GM12878 (cell line): Measurements from ENCODE around the gene RGS1. TPM values are rescaled to one million over a fixed set of nuclear protein-coding genes. Genes with fewer than 3 reads are reported as not detected.
A peak's percentile ranks its signal among the peaks of the same experiment; 100 is the strongest.

Experiments
- ATAC-seq: fragments of 200-7000 bp; cut with Tn5 transposase; 3 replicates; pipeline ENCODE4 v1.9.1; 2020; ENCODE audit warnings: mild to moderate bottlenecking, moderate library complexity
- BruUV-seq: library from RNA; stranded (reverse); fragments of 400-500 nt; replicated peaks from 2 replicates; lab custom pipeline; 2021; lab: Mats Ljungman, UMichigan
- CTCF ChIA-PET: fragments of 300-600 bp; sonication (Branson Sonifier 250); formaldehyde crosslinking; extraction: SDS; loops from one replicate; lab custom pipeline; 2021; ENCODE audit warnings: inconsistent platforms; lab: Yijun Ruan, JAX
- POLR2A ChIA-PET: fragments of 350-600 bp; formaldehyde crosslinking; extraction: SDS; loops from one replicate; lab custom pipeline; 2021; ENCODE audit warnings: inconsistent platforms; lab: Charles Lee
- RAD21 ChIA-PET: fragments of 300-600 bp; sonication (Branson Sonifier 250); formaldehyde crosslinking; loops from one replicate; lab custom pipeline; 2023; ENCODE audit warnings: antibody characterized with exemption; ENCODE audit not compliant: unreplicated experiment; lab: Charles Lee
- SMC1A ChIA-PET: fragments of 300-600 bp; sonication (Branson Sonifier 250); formaldehyde crosslinking; loops from one replicate; lab custom pipeline; 2023; ENCODE audit not compliant: unreplicated experiment, uncharacterized antibody; lab: Charles Lee
- DNase-seq: peaks from one replicate; pipeline ENCODE4 v3.0.0-alpha.2; 2011; ENCODE audit warnings: low read depth, low spot score
- FAIRE-seq: peaks from 3 replicates; lab custom pipeline; 2011; peaks lifted over from hg19 to GRCh38; lab: Jason Lieb, UNC
- H2AFZ ChIP-seq: 2 replicates; pipeline ENCODE4 v1.6.0; 2011; ENCODE audit warnings: low read depth, low read length, control low read depth; ENCODE audit not compliant: control insufficient read depth
- H3K27ac ChIP-seq: 2 replicates; pipeline ENCODE4 v1.5.1; 2011; ENCODE audit warnings: control low read depth; ENCODE audit not compliant: control insufficient read depth, insufficient read depth
- H3K27me3 ChIP-seq, 2 experiments: replicated peaks in 1 of 2; 2 replicates each; pipeline versions ENCODE4 v1.6.0 to v1.6.1; 2011; ENCODE audit warnings: low read length in 1 of 2; ENCODE audit not compliant: control insufficient read depth in 2 of 2, insufficient read depth in 2 of 2
- H3K36me3 ChIP-seq, 2 experiments: 2 replicates each; pipeline ENCODE4 v1.5.1; 2011; ENCODE audit warnings: low read length in 1 of 2; ENCODE audit not compliant: control insufficient read depth in 2 of 2, insufficient read depth in 2 of 2
- H3K4me1 ChIP-seq: 2 replicates; pipeline ENCODE4 v1.6.1; 2011; ENCODE audit warnings: mild to moderate bottlenecking, low read length, moderate library complexity, mixed read lengths; ENCODE audit not compliant: control insufficient read depth, insufficient read depth
- H3K4me2 ChIP-seq: 2 replicates; pipeline ENCODE4 v1.6.0; 2011; ENCODE audit warnings: control low read depth; ENCODE audit not compliant: control insufficient read depth, insufficient read depth
- H3K4me3 ChIP-seq: fragments of 200-600 bp; sonication (generic); 2 replicates; pipeline ENCODE4 v1.5.1; 2016
- H3K79me2 ChIP-seq: 2 replicates; pipeline ENCODE4 v1.6.0; 2011; ENCODE audit warnings: low read length; ENCODE audit not compliant: control insufficient read depth, insufficient read depth
- H3K9ac ChIP-seq: 2 replicates; pipeline ENCODE4 v1.8.0; 2011; ENCODE audit warnings: low read length, control low read depth, mixed read lengths; ENCODE audit not compliant: control insufficient read depth, insufficient read depth
- H3K9me3 ChIP-seq: replicated peaks from 3 replicates; pipeline ENCODE4 v1.5.1; 2011; ENCODE audit warnings: mild to moderate bottlenecking, low read length; ENCODE audit not compliant: control insufficient read depth, insufficient read depth
- H4K20me1 ChIP-seq: 2 replicates; pipeline ENCODE4 v1.6.0; 2011; ENCODE audit not compliant: control insufficient read depth, insufficient read depth
- ATF7 ChIP-seq: fragments of 450-650 bp; IDR thresholded peaks from 2 replicates; pipeline ENCODE4 v1.6.1; 2016; ENCODE audit warnings: low read depth, mild to moderate bottlenecking
- BACH1 ChIP-seq: fragments of 450-650 bp; IDR thresholded peaks from 2 replicates; pipeline ENCODE4 v1.6.1; 2017; ENCODE audit warnings: mild to moderate bottlenecking, borderline replicate concordance
- BMI1 ChIP-seq: fragments of 450-650 bp; IDR thresholded peaks from 2 replicates; pipeline ENCODE4 v1.6.1; 2016; ENCODE audit warnings: mild to moderate bottlenecking, moderate library complexity, borderline replicate concordance
- CHD1 ChIP-seq: IDR thresholded peaks from 2 replicates; pipeline ENCODE4 v1.6.1; 2012; ENCODE audit warnings: low read depth, low read length, improper control_type of control experiment
- GABPA ChIP-seq: IDR thresholded peaks from 2 replicates; pipeline ENCODE4 v1.6.1; 2014; ENCODE audit warnings: antibody characterized with exemption, low read depth, mild to moderate bottlenecking, inconsistent platforms
- GATAD2B ChIP-seq: fragments of 450-650 bp; conservative IDR thresholded peaks from 2 replicates; pipeline ENCODE4 v1.6.1; 2017; ENCODE audit warnings: low read depth, mild to moderate bottlenecking, moderate library complexity
- IRF4 ChIP-seq: IDR thresholded peaks from 2 replicates; pipeline ENCODE4 v1.6.1; 2011; ENCODE audit warnings: low read depth, low read length
- NFYA ChIP-seq: IDR thresholded peaks from 2 replicates; pipeline ENCODE4 v1.6.1; 2011; ENCODE audit warnings: low read depth, mild to moderate bottlenecking, low read length, improper control_type of control experiment, borderline replicate concordance
- POU2F2 ChIP-seq: IDR thresholded peaks from 3 replicates; pipeline ENCODE4 v1.6.1; 2011; ENCODE audit warnings: low read depth, mild to moderate bottlenecking, low read length, borderline replicate concordance
- RB1 ChIP-seq: fragments of 450-650 bp; formaldehyde crosslinking; IDR thresholded peaks from 2 replicates; pipeline ENCODE4 v1.6.1; 2017; ENCODE audit warnings: mild to moderate bottlenecking, borderline replicate concordance
- SMARCA5 ChIP-seq: fragments of 450-650 bp; IDR thresholded peaks from 2 replicates; pipeline ENCODE4 v1.6.1; 2017; ENCODE audit warnings: mild to moderate bottlenecking
- TAF1 ChIP-seq: IDR thresholded peaks from 2 replicates; pipeline ENCODE4 v1.6.1; 2011; ENCODE audit warnings: mild to moderate bottlenecking, low read depth, low read length, borderline replicate concordance
- ZBED1 ChIP-seq: IDR thresholded peaks from 2 replicates; pipeline ENCODE4 v1.6.1; 2016; ENCODE audit warnings: borderline replicate concordance
- ZBTB11 ChIP-seq: fragments of 450-650 bp; formaldehyde crosslinking; IDR thresholded peaks from 2 replicates; pipeline ENCODE4 v1.5.0; 2022; ENCODE audit warnings: mild to moderate bottlenecking, missing genetic modification characterization
- ZZZ3 ChIP-seq: IDR thresholded peaks from 2 replicates; pipeline ENCODE4 v1.6.1; 2011; ENCODE audit warnings: low read depth; ENCODE audit not compliant: control insufficient read depth, insufficient read length
- WGBS: methylation state at CpG from one replicate; pipeline ENCODE4 v1.1.6; 2016; ENCODE audit warnings: low lambda C conversion rate; ENCODE audit not compliant: insufficient replicate concordance, insufficient coverage; ENCODE audit errors: missing lambda C conversion rate; 5-methylcytosine and 5-hydroxymethylcytosine counted together
- in situ Hi-C: fragments of 300-500 bp; cut with MboI; formaldehyde crosslinking; loops from 9 replicates; pipeline ENCODE4 v1.14.3; 2018; ENCODE audit warnings: mixed read lengths
- intact Hi-C: fragments of 100-400 bp; cut with micrococcal nuclease; formaldehyde crosslinking; loops from one replicate; pipeline ENCODE4 v1.14.2; 2022; ENCODE audit not compliant: unreplicated experiment
- polyA plus RNA-seq, 11 experiments: library from polyadenylated mRNA; depleted of rRNA in 4 of 11; unstranded in 6 of 11; stranded (reverse) in 5 of 11; fragments of >200 nt; fragmentation: Nextera tagmentation in 4 of 11; fragmentation: Illumina TruSeq in 1 of 11; extraction: Ambion mirVana in 4 of 11; extraction: Trizol in 1 of 11; gene quantifications; 1 replicate in 1 of 11; 2 replicates in 10 of 11; pipeline versions ENCODE4 v1.2.1 to v1.2.3, GENCODE V29; 2011 to 2016; ENCODE audit warnings: inconsistent platforms in 2 of 11, missing spikeins in 2 of 11, low read depth in 1 of 11
- total RNA-seq, 4 experiments: library from RNA; depleted of rRNA in 3 of 4; stranded (reverse); fragments of >200 nt in 3 of 4; fragmentation: Illumina TruSeq in 1 of 4; extraction: Trizol in 1 of 4; gene quantifications; 2 replicates each; pipeline versions ENCODE4 v1.2.1 to v1.2.3, GENCODE V29; 2013 to 2021
- TF ChIP-seq, protein P1 (sequence below): fragments of 450-650 bp; IDR thresholded peaks from 2 replicates; pipeline ENCODE4 v1.6.1; 2017; ENCODE audit warnings: mild to moderate bottlenecking, moderate library complexity

Gene RGS1
- total and polyA plus RNA-seq, 10 of the 15 experiments (the other 5 are each of a cell fraction or from before 2014, with no cell fraction given), result 20.7 to 882 (median 45.9) TPM

DNA sequence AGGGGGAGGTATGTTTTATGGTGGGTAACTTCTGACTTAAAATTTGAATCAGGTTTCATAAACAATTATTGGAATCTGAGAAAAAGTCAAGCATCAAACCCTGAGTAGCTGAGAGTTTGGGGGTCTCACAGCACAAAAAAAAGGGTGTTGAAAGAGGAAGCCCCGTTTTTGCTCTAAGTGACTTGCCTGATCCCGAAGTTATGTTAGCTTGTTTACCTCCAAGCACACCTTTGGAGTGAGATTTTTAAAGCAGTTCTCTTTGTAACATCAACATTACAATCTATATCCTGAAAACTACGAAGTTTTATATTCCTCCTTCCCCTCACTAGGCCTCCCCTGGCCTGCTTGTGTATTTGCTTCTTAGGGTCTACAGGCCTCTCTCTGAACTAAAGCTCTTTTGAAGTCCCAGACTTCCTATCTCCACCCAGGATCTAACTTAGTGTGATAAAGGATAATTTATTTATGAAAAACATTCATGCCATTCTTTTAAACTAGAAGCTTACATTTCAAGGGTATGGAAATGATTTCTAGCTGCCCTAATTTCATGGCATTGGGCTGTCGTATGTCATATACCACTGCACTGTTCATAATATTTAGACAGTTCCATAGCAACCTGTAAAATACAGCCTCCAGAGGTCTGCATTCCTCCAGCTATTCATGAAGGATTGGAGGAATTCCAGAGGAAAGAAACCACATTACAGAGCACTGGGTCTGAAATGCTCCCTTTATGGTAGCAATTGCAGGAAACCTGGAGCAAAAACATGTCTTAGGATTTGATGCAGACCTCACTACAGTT lies 36.1 kb upstream of the RGS1 start:
- CTCF ChIA-PET, result interaction anchor here (0.7 to 5.7 kb wide), 17 partner anchors 11 to 69 kb away, joined by 3 to 78 read pairs (median 7); no protein-coding TSS in a partner anchor
- H4K20me1 ChIP-seq, result no peaks in the 10 kb centered on the region
- no peaks in the 10 kb centered on the region; the same call in 1 of the 3 replicates for H3K9me3 ChIP-seq
- in situ Hi-C loops (no loop called here), intact Hi-C loops (no loop called here)
- POLR2A ChIA-PET, result interaction anchor here (0.6 to 9.7 kb wide), 22 partner anchors 9 to 517 kb away, joined by 3 to 170 read pairs (median 5); no protein-coding TSS in a partner anchor
- H3K4me3 ChIP-seq, result no peak overlapping the region
- WGBS, result 23% methylated on average over 4 of the region's 4 CpGs
- no peaks in the 10 kb centered on the region for H3K36me3 ChIP-seq
- RAD21 ChIA-PET, result interaction anchor here (0.5 to 9.4 kb wide), 15 partner anchors 11 to 67 kb away, joined by 3 to 288 read pairs (median 10); no protein-coding TSS in a partner anchor
- FAIRE-seq (no peak), DNase-seq (no peak), ATAC-seq (peak; percentile 40)
- peak overlapping the region; percentile 58 for H3K4me2 ChIP-seq
- SMC1A ChIA-PET, result interaction anchor here (0.8 to 9.4 kb wide), 21 partner anchors 9 to 268 kb away, joined by 3 to 268 read pairs (median 14); partner anchors contain the start of gene RGS1
- no peaks in the 10 kb centered on the region for H3K27me3 ChIP-seq
- H3K4me1 ChIP-seq, result peaks cover 24% of the 10 kb centered on the region
- H3K9ac ChIP-seq, result peak overlapping the region; percentile 42; the same call in 1 of the 2 replicates
- BruUV-seq, result TSS peak; percentile 99
- H3K79me2 ChIP-seq, result no peaks in the 10 kb centered on the region
- peak overlapping the region; percentile 3; the same call in 1 of the 2 replicates for H2AFZ ChIP-seq
- H3K27ac ChIP-seq, result peak overlapping the region; percentile 81
- TF ChIP-seq ATF7 (no peak), POU2F2 (no peak), BMI1 (peak; percentile 29; the same call in 1 of the 2 replicates), SMARCA5 (no peak; the same call in 1 of the 2 replicates), ZBTB11 (CRISPR knock-in tag) (no peak), GATAD2B (no peak), NFYA (no peak), TAF1 (no peak), IRF4 (0 out of 2 replicates have a peak, but pooled peaks have one; percentile 0), RB1 (no peak), CHD1 (0 out of 2 replicates have a peak, but pooled peaks have one; percentile 47), BACH1 (0 out of 2 replicates have a peak, but pooled peaks have one; percentile 11), ZBED1 (0 out of 2 replicates have a peak, but pooled peaks have one; percentile 9), GABPA (no peak), ZZZ3 (no peak)
- TF ChIP-seq, protein P1, sequence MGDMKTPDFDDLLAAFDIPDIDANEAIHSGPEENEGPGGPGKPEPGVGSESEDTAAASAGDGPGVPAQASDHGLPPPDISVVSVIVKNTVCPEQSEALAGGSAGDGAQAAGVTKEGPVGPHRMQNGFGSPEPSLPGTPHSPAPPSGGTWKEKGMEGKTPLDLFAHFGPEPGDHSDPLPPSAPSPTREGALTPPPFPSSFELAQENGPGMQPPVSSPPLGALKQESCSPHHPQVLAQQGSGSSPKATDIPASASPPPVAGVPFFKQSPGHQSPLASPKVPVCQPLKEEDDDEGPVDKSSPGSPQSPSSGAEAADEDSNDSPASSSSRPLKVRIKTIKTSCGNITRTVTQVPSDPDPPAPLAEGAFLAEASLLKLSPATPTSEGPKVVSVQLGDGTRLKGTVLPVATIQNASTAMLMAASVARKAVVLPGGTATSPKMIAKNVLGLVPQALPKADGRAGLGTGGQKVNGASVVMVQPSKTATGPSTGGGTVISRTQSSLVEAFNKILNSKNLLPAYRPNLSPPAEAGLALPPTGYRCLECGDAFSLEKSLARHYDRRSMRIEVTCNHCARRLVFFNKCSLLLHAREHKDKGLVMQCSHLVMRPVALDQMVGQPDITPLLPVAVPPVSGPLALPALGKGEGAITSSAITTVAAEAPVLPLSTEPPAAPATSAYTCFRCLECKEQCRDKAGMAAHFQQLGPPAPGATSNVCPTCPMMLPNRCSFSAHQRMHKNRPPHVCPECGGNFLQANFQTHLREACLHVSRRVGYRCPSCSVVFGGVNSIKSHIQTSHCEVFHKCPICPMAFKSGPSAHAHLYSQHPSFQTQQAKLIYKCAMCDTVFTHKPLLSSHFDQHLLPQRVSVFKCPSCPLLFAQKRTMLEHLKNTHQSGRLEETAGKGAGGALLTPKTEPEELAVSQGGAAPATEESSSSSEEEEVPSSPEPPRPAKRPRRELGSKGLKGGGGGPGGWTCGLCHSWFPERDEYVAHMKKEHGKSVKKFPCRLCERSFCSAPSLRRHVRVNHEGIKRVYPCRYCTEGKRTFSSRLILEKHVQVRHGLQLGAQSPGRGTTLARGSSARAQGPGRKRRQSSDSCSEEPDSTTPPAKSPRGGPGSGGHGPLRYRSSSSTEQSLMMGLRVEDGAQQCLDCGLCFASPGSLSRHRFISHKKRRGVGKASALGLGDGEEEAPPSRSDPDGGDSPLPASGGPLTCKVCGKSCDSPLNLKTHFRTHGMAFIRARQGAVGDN, result peak; percentile 28; the same call in 1 of the 2 replicates
